Islet precursor cell (in vitro differentiated cells): ENCODE data around the gene PTPRN2.

ENCODE experiments used
- DNase-seq: peaks from one replicate; pipeline ENCODE4 v3.0.0-alpha.2; 2018

The PTPRN2 gene

DNA sequence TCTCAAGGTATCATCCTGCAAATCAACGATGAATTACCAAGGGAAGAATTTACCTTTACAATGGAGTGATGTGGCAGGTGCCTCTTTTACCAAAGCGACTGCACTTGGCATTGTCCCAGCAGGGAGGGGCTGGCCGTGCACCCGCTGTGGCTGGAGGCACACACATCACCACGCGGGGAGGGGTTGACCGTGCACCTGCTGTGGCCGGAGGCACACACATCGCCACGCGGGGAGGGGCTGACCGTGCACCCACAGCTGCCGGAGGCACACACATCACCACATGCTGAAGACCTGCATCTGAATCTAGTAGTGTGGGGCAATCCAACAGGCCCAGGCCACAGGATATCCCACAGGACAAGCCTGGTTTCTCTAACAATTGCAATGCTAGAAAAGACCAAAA, 757.3 kb downstream of the PTPRN2 start:
- no peak for DNase-seq

DNA sequence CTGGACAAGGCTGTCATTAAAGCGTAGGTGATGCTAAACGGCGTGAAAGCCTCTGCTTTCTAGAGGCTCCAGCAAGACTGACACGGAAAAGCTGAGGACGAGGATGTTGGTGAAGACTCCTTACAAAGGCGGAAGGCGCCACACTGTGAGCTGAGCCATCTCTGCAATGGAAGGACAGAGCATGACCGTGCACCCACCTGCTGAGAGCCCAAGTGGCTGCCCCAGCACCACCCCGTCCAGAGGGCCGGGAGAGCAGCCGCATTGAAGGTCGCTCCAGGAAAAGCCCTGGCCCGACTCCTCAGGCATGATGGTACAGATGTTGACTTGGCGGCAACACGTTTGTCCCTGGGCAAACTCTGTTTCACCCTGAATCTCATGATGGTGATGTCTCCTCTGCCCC, 758.1 kb downstream of the PTPRN2 start:
- no peak for DNase-seq

DNA sequence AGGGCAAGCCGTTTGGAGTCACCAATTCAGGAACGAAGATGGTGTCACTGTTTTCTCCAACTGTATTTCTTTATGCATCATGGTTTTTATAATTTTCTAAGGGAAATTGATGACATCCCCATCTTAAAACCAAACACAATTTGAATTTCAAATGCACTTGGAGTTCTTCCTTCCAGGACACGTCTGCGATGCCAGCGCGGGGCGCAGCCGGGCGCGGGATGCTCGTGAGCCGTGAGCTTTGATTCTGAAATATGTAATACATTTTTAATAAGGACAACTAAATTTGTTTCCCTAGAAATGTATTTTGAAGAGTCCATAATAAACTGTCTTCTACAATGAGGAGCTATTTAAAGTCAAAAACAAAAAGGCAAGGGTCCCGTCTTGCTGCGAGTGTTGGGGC, 758.7 kb downstream of the PTPRN2 start:
- DNase-seq, result no peak

DNA sequence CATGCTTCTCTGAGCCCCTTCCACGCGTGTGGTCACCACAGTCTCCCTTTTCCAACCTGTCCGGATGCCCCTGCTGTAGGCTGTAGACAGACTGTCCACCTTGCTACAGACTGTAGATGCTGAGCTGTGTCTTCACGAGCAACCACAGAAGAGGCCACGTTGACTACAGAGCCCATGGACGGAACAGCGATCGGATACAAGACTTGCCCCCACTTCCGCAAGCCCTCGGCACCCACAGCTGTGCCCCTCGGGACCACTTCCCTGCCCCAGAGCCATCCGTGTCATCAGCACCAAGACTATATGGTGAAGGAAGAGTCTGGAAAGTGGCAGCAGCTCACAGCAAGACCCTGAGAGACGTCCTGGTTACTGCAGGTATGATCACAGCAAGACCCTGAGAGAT, 759.4 kb downstream of the PTPRN2 start:
- DNase-seq, result no peak

DNA sequence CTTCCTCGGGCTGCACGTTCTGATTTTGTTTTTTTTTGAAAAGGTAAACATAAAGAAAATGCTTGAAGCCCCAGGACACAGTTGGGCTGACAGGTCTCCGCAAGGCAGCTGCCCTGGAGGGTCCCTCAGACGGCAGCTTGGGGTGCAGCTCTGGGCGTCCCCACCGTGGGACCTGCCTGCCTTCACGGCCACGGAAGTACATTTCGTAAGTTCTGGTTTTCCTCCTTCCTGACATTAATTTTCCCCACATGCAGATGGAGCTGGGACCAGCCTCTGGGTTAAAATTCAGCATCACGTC, 759.8 kb downstream of the PTPRN2 start:
- DNase-seq, result no peak

DNA sequence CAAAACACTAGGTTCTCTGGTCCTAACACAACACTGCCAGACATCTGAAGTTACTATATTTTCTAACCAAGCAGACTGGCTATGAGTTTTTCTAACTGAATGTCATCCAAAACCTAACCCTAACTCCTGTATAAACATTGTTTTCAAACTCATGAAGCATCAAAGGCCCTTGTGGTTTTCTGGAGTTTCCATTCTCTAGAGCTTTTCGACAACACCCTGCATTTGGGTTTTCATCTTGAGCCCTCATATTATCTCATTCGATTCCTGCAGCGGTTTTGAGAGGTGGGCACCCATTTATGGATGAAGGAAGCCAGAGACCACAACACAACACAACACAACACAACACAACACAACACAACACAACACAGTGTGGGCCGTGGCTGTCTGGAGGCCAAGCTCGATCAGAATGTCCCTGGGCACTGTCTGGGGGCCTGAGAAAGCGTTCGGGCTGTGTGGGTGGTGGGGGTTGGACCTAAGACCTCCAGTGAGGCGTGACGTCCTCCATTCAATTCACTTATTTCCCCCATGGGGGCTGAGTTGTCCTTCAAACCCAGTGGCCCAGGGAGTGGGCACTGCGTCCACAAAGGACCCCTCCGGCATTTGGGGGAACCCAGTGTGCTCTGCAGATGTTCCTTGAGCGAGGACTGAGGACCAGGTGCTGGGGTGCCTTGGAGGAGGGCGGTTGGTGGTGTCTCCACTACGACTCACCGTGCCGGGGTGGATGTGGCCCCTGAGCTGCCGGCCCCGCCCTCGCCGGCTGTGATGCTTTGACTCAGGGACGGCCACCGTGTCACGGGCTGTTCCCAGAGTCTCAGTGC, 760.4 kb downstream of the PTPRN2 start:
- no peak for DNase-seq

DNA sequence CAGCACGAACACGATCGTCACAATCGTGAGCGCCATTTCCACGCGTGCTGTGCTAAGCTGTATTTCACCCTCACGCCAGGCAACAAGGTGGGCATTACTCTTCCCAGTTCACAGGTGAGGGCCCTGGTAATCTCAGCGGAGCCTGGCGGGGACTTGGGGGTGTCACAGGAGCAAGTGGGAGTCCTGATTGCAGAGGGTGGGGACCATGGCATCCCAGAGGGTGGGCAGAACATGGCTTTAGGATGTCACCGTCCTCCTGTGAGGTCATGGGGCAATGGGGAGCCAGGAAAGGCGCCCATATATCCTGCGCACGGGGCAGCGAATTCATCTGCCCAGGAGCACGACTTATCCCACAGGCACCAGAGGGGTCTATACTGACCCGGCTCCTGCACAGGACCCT, 761.1 kb downstream of the PTPRN2 start:
- no peak for DNase-seq

DNA sequence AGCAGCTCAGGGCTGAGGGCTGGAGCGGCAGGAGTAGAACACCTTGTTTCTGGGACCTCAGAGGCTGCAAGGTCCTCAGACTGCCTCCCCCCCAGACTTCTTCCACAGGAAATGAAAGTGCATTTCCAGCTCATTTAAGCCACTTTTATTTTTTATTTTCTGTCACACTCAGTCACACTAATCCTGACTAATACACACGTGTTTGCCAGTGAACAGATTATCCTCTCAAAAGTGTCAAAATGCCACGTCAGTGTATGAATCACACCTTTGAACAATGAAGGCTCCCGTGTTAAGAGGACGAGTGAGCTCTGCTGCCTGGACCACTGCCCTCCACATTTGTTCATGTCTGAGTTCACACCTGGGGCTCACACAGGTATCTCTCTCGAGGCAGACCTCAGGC, 762.3 kb downstream of the PTPRN2 start:
- DNase-seq, result no peak

DNA sequence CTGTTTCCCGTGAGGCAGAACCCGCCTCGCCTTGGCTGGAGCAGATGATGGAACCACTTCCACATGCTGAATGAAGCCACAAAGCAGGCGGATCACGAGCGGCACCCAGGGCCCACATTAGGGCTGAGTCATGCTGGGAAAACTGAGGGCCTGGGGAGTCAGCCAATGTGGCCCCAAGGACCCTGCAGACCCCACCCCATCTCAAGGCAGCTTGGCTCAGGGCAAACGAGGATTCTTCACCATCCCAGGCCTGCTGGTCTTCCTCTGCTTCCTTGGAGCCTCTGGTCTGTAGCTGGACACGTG, 762.9 kb downstream of the PTPRN2 start:
- DNase-seq, result no peak

DNA sequence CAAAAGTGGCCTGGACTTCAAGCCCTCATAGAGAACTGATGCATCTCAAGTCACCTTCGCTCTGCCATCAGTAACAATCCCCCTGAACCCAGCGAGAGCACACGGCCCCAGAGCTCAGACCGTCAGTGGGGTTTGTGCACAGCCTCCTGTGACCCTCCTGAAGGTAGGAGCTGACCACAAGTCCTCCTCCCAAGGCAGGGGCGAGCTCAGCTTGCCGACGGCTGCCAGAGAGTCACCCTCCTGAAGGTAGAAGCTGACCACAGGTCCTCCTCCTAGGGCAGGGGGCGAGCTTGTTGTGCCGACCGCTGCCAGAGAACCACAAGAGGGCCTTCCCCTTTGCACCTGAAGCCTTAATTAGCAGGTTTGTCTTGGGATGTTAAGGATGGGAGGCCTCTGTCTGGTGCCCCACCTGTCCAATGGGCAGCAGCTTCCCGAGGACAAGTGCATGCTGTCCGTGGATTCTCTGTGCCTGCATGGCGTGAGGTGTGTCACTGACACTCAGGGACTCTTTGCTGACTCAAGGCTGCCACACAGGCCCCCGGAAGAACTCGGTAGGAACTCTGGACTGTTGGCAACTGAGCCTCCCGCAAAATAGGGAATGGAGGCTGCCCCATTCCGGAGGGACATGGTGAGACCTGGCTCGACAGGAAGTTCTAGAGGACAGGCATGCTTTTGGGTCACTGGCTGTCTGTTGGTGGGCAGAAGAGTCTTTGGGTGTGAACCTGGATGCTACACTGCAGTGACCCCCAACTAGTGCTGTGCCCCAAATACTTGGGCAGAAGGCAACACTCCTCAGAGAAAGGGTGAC, 763.4 kb downstream of the PTPRN2 start:
- DNase-seq, result no peak

DNA sequence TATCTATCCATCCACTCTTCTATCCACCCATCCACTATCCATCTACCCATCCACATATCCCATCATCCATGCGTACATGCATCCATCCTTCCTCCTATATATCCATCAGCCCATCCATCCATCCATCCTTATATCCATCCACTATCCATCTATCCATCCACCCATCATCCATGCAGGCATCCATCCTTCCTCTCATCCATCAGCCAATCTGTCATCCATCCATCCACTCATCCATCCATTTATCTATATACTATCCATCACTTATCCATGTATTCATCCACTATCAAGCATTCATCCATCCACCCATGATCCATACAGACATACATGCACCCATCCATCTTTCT, 765.0 kb downstream of the PTPRN2 start:
- DNase-seq, result no peak

DNA sequence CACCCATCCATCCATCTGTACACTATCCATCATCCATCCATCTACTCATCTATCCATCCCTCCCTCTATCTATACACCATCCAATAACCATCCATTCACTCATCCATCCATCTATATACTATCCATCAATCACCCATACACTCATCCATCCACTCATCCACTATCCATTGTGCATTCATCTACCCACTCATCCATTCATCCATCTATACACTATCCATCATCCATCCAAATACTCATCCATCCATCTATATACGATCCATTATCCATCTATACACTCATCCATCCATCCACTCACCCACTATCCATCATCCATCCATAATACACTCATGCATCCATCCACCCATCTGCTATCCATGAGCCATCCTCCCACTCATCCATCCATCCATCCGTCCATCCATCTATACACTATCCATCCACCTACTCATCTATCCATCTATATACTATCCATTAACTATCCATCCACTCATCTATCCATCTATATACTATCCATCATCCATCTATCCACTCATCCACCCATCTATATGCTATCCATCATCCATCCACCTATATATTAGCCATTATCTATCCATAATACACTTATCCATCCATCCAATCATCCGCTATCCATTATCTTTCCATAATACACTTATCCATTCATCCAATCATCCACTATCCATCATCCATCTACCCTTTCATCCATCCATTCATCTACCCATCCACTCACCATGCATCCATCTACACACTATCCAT, 765.5 kb downstream of the PTPRN2 start:
- no peak for DNase-seq

DNA sequence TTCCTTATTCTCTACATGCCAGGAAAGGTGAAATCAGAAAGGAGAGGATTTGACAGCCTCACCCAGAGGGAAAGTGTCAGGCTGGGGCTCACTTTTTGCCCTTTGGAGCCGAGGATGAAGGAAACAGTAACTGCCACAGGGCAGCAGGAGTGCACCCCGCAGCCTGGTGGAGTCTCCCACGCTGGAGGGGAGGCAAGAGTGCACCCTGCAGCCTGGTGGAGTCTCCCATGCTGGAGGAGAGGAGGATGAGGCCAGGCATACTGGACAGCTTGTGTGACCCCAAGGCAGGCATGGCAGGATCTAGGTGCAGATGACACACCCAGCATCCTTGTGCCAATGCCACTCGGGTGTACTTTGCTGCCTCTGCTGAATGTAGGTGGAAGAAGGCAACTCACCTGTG, 766.8 kb downstream of the PTPRN2 start:
- DNase-seq, result no peak

DNA sequence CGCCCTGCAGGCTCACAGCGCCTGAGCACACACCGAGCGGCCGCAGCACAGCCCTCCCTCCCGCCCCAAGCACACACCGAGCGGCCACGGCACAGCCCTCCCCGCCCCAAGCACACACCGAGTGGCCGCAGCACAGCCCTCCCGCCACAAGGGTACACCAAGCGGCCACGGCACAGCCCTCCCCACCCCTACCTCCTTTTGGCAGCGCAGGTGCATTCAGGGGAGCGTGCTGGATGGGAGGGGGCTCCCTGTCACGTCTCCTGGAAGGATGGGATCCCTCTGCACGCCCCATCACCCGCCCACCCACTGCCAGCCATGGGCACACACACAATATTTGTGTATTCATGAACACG, 768.2 kb downstream of the PTPRN2 start:
- DNase-seq, result no peak

DNA sequence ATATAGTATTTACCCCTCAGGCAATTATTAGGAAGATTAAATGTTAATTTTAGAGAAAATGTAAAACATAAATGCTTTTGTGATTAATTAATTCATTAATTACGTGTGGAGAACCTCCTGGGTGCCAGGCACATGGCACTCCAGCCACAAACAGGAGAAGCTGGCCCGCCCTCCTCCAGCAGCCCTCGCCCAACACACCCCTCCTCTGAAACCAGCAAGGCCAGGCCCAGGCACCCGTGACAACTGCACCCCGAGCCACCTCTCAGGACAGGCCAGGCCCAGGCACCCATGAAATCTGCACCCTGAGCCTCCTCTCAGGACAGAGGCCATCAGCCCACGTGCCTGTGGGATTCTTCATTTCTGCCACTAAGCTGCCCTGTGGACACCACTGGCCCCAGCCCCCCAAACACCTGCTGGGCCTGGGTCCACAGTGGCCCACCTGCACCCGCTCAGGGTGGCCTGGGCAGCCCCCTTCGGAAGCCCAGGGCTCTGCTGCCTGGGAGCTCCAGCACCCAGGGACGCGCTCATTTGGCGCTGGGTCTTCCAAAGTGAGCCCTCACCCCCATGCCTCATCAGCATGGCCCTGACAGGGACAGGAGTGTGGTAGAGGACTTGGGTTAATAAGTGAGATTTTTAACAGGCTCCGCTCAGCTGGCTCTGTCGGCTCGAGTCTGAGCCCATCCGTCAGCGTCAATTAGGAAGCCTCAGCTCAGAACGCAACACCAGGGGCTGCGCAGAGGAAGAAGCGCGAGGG, 768.7 kb downstream of the PTPRN2 start:
- no peak for DNase-seq

DNA sequence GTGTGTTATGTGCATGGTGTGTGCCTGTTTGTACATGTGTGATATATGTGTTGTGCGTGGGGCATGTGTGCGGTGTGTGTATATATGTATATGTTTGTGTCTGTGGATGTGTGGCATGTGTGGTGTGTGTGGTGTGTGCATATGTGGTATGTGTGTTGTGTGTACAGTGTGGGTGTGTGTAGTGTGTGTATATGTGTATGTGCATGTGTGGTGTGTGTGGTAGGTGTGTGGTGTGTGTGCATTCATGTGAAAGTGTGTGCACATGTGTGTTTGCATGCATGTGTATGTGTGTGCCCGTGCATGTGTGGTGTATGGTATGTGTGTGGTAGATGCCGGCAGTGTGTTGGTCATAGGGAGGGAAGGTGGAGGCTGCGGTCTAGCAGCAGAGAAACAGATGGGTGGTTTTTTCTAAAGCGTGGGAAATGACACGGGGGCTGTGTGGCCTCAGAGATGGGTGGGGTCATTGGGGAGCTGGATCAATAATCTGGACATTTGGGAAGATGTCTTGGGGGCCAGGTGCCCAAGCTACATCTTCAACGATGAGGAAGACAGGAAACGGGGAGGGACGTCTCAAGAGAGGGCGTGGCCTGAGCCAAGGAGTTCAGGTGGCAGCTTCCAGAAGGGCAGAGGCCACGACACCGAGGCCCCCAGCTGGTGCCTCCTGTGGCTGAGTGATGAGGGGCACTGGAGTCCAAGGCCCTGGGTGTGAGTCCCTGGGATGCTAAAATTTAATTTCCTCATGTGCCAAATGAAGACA, 769.5 kb downstream of the PTPRN2 start:
- no peak for DNase-seq

DNA sequence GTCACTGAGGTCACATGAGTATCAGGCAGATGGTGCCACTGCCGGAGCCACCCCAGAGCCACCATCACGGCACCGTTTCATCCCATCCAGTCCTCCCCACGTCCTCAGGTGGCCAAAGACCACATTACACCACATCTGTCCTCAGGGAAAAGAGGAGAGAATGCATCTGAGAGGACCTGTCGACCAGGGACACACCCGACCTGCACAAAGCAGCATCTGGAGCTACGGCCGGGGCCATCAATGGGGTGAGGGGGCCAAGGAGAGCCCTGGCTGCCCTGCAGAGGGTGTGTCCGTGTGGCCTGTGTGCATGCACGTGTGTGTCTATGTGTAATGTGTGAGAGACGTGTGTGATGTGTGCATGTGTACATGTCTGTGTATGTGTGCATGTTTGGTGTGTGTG, 770.2 kb downstream of the PTPRN2 start:
- DNase-seq, result no peak

DNA sequence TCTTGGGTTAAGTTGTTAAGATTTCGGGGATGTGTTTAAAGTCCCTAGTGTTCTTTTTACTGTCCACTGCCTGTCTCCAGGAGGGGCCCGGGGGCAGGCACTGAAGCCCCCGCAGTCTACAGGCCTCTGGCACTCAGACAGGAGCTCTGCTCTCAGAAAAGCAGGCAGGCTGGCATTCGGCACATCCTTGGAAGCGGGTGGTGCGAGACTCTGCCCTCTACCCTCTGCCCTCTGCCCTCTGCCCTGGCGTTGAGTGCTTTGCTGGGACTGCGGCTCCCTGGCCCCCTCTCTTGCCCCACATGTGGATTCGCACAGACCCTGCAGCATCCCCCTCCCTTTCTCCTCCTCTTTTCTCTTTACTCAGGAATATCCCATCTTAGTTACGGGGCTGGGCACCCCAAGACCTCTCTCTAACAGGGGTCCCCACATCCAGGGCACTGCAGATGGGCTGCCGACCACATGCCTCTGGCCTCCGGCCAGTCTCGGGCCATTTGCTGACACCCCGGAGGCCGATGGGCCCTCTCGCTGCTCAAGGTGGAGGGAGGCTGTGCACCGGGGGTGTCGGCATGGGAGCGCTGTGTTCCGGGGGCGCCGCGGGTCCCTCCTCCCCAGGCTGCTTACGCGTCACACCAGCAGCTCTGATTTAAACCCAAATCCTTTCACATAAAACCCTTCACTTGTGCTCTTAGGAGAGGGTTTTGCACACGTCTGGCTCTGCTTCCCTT, 770.9 kb downstream of the PTPRN2 start:
- DNase-seq, result no peak

DNA sequence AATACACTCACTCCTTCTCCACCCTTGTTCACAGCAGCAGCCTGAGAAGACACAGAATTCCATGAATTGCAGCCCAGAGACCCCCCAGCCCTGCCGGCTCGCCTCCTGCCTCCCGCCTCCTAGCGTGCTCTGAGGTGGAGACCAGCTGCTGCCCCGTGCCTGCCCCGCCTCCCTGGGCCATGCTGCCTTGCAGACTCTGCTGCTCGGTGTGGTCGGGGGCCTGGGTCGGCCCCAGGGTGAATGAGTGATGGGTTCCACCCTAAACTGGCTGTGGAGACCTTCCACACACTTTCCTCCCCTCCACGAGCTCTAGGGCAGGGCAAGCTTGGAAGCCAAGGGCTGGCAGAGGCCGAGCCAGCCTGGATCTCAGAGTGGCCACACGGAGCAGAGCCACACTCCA, 771.5 kb downstream of the PTPRN2 start:
- no peak for DNase-seq

DNA sequence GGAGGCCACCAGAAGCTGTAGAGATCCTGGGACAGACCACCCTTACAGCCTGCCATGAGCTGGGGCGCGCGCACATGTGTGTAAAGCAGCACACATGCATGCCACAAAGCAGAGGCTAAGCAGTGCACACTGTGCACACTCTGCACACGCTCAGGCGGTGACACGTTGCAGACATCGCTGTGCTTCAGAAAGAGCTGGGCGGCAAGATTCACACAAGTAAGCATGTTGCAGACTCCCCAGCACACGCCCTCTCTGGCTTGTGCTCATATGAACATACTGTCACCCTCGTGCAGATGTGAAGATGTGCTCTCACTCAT, 772.0 kb downstream of the PTPRN2 start:
- DNase-seq, result no peak

DNA sequence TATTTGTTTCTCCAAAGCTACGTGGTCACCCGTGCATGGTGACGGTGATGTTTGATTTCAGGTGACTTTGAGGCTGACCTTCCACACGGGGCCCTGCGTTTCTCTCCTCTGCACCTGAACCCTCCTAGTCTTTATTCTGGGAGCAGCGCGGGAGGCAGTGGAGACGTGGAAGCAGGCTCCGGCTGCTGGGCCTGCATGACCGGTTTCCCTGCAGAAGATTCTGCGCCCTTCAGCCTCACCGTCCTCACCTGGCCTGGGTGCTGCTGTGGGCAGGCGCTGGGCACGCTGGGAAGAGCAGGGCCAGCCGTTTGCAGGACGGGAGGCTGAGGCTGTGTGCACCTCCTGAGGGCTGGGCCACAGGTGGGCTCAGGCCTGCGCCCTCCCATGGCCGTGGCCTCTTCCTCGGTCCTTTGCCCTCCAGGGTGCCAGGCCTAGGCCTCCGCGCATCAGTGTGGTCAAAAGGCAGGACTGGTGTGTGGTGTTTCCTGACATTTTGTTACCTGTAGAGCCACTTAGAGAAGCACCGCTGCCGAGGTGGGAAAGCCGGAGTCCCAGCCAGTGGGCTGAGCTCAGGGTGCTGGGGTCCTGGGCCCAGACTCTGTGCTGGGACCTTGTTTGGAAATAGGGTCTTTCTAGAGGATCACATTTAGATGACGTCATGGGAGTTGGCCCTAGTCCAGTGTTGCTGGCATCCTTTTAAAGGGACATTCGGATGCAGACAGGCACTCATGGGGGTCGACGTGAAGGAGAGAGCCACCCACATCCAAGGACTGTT, 772.5 kb downstream of the PTPRN2 start:
- no peak for DNase-seq
